NCI-H2227 treated with DMSO at 0.1 percent for 48 hours (cell line): ENCODE results near the gene RCOR1.
A peak's percentile ranks its signal among the peaks of the same experiment; 100 is the strongest.
"Not testable (repeated sequence)": the region's sequence is repeated elsewhere in the genome, so short reads cannot be mapped to it uniquely, and the experiment has no call there.

Source experiments
- DNase-seq: peaks from one replicate; lab custom pipeline; 2025; lab: John Stamatoyannopoulos, UW

Gene RCOR1

GRCh38 chr14:102591944-102592762 lies at the start of gene RCOR1:
Gene RCOR1 (plus strand): TSS chr14:102592649. CDS start chr14:102592887, 238 bp downstream.
- DNase-seq: peak; percentile 93

DNA sequence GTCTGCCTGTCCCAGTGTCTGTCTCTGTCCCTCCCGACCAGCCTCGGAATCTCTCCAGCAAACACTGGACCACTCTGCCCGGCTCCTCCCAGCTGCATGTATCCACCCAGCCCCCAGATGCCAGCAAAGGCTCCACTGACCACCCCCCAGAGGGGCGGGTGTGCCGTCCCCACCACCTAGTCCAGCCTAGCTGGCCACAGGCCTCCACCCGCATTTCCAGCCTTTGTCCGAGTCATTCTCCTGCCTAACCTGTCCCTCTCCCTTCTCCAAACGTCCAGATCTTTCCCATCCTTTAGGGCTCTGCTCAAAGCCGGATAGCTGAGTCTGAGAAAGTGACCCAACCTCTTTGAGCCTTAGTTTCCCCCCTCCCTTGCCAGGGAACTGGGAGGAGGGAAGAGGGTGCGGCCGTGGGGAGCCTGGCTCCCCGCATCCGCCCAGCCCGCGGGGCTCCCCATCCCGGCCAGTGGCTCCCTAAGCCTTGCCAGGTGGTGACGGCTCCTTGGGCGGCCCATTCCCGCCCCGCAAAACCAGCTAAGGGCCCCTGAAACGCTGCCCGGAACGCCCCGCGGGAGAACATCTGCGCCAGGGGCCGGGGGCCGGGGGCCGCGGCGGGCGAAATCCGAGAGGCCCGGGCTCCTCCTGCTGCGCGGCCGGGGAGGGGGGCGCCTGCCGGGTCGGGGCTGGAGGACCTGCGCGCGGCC lies 48.3 kb upstream of the RCOR1 start:
- no peak for DNase-seq

GRCh38 chr14:102544747-102545460 lies 47.5 kb upstream of the RCOR1 start:
- no peak for DNase-seq

DNA sequence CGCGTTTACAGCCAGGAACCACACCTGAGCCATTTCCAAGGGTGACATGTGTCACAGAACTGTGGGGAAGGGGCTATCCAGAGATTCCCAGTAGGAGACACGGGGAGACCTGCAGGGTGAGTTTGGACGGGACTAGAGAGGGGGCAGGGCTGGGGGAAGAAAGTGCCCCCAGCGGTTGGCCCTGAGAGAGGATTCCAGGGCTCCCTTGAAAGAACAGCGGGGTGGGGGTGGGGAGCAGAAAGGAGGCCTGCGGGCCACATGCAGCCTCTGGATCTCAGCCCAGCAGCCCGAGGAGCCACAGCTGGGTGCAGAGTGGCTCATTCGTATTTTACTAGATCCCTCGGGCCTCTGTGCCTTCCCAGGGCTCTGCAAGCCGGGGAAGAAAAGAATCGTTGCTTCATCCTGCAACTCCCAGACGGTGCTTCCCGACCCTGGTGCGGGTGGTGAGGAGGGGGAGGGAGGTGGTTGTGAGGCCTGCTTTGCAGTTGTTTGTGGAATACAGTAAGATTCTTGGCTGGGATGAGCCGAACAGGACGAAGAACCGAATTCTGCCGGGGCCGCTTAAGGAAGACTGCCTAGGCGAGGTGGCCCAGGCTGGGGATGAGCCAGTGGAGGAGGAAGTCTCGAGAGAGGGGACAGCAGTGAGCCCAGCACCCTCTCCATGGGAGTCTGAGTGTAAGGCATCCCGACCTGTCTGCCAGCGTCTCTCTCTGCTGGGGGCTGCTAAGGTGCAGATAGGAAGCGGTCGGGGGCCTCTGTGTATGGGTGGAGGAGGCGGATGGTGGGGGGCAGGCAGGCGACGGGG lies 46.8 kb upstream of the RCOR1 start:
- DNase-seq: no peak

DNA sequence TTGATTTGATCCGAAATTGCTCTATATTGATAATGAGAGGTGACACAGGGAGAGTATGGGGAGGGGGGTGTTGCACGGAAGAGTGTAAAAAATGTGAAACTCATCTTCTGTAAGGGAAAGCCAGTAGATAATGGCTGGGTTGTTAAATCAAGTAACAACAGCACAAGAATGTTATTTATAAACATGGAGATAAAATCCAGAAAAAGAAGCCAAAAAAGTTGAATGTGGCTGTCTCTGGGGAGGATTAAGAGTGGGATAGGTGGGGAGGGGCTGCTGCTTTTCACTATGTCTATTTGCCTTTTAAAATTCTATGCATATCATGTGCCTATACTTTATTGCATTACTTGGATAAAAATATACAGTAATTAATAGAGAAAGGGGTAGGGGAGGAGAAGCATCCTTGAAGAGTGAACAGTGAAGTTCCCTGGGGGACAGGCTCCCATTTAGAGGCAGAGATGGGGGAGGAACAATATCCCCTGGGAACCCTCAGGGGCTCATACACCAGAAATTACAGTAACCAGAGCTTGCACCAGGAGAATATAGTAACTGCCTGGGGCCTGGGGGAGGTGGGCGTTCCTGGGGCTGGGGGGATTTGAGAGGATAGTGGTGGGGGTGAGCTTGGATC lies 43.7 kb upstream of the RCOR1 start:
- DNase-seq: no peak

GRCh38 chr14:102550927-102551401 lies 41.5 kb upstream of the RCOR1 start:
- DNase-seq: not testable (repeated sequence)

- DNase-seq: no peak
Measured at GRCh38 chr14:102551995-102552705, 40.3 kb upstream of the RCOR1 start.

DNA sequence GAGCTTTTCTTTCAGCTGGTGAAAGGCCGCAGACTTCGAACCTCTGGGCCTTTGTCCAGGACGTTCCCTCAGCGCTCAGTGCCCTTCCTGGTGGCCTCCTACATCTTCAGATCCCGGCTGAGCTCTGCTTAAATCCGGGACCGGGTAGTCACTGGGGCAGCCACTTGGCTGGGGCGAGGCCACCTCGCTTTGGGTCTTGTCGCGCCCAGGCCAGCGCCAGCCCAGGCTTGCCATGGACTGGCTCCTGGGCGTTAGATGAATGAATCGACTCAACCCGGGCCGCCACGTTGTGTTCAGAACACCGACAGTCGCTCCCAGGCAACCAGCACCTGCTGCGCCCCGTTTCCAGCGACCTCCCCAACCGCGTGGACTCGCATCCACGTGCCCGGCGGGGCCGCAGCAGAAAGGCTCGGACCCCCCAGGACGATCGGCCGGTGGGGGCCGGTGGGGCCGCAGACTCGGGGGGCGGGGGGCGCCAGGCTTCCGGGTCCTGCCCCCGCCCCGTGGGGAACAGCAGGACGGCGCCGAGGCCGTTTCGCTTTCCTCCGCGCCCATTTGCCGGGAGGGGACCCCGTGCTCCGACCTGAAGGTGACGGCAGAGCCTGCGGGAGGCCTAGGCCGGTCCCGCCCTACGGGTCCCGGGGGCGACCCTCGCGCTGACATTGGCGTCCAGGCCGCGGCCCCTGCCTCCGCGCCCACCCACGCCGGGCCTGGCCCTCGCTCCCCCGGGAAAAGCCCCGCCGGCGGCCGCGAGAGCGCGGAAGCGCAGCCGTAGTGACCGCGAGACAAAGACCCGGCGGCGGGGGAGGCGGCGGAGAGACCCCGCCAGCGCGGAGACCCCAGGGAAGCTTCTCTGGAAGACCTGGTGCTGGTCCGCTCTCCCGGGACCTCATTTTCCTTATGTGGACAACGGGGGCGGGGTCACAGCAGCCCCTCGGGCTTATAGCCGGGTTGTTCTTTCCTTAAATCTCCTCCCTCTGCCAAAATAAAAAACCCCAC lies 37.3 kb upstream of the RCOR1 start:
- DNase-seq: peak; percentile 19

DNA sequence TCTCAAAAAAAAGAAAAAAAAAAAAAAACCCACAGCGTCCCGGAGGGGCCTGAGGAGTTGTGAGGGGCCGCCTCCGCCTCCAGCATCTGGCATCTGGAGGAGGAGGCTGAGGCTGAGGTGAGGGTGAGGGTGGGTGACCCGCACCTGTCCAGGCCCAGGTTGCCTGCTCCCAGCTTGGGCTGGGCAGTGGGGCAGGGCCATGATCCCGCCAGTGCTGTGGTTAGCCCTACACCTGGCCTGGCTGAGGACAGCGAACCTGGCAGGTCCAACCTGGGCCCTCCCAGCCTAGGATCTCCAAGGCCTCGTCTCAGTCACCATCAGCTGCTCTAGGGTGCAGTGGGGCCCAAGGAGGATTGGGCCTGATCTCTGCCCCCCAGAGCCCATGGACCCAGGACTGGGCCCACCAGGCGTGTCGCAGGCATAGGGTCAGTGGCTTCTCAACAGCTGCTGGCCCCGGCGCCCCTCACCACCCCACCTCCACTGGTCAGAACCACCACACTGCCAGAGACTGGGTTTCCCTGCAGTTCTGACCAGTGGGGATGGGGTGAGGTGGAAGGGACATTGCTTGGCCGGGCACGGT lies 36.3 kb upstream of the RCOR1 start:
- DNase-seq: no peak

DNA sequence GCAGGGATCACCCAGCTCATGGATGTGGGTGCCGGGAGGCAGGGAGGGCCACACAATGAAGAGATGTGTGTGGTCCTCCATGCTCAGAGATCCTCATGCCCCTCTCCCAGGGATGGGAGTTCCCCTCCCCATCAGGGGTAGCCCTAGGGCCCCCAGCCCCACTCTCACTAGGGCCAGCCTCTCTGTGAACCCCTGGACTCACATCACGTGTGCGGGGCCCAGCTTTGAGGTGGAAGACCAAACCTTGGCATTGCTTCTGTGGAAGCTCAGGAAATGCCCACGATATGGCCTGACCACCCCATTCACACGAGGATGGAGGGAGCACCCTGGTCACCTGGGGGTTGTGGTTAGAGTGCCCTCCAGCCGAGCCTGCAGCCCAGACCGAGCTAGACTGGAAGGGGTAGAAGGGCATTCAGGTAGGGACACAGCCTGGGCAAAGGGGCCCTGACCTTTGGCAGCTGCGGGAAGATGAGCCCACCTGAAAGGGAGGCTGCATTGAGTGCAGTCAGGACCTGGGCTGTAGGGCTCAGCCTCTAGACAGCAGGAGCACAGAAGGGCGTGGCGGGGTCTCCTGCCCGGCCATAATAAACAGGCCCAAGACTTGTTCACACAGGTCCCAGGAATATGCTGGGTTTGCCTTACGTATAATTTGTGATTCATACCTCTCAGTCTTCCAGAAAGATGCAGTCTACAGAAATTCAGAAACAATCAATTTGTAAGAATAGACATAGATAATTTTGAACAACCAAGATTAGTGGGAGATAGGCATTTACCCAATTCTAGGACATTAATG lies 34.8 kb upstream of the RCOR1 start:
- DNase-seq: no peak

GRCh38 chr14:102558556-102558955 lies 33.9 kb upstream of the RCOR1 start:
- no peak for DNase-seq

DNA sequence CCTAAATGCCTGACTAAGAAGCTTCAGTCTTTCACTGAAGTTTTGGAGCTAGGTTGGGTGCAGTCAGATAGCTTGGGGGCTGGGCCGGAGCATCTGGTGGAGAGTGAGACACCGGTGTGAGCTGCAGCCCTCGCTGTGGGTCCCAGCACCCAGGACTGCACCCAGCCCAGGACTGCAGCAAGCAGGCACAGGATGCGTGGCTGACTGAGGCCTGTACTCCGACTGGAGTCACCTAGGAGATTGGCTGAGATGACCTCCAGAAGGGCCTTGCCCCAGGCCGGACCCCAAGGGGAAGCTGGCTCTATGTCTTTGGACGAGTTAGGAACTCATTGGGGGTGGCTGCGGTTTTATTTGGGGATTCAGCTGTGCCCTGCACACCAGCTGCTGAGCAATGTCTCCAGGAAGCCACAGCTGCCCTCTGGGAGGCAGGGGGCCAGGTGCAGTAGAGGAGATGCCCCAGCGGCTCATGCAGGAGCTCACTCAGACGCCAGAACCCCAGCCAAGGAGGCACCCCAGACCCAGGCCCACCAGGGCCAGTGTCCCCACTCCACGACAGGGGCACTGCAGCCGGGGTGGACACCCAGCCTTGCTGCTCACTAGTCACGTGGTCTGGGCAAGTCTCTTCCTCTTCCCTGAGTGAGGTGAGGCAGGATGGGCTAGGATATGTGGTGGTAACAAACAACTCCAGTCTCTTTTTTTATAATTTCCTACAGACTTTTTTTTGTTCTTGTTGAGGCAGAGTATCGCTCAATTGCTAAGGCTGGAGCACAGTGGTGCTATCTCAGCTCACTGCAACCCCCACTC lies 31.8 kb upstream of the RCOR1 start:
- no peak for DNase-seq

DNA sequence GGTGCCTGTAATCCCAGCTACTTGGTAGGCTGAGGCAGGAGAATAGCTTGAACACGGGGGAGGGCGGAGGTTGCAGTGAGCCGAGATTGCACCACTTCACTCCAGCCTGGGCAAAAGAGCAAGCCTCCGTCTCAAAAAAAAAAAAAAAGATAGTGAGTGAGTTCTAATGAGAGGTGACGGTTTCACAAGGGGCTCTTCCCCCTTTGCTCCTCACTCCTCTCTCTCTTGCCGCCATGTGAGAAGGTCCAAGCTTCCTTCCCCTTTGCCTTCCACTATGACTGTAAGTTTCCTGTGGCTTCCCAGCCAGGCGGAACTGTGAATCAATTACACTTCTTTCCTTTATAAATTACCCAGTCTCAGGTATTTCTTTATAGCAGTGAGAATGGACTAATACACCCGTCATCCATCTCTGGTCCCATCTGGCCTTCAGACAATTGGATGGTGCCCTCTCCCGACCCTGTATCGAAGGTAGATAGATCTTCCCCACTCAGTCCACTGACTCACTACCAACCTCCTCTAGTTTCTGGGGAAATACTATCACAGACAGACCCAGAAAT lies 27.0 kb upstream of the RCOR1 start:
- DNase-seq: no peak

- DNase-seq: no peak
Measured at GRCh38 chr14:102565959-102566358, 26.5 kb upstream of the RCOR1 start.

DNA sequence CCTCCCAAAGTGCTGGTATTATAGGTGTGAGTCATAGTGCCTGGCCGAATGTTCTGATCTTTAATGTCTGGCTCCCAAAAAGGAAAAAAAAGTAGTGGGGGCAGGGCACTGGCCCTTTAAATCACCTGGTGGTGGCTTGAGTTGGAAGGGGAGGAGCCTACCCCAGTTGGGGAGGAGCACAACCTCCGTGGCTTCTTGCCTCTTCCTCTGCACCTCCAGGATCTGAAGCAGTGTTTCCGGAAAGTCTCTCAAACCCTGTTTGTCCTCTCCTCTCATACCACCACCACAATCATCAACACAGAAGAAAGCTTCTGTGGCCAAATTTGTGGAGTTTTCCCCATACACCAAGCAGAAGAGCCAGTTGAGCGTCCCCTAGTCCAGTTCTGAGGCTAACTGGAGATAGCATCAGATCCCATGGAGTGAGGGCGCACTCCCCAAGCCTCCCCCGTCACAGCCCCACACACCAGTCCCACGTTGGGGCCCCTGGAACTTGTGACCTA lies 24.3 kb upstream of the RCOR1 start:
- no peak for DNase-seq

DNA sequence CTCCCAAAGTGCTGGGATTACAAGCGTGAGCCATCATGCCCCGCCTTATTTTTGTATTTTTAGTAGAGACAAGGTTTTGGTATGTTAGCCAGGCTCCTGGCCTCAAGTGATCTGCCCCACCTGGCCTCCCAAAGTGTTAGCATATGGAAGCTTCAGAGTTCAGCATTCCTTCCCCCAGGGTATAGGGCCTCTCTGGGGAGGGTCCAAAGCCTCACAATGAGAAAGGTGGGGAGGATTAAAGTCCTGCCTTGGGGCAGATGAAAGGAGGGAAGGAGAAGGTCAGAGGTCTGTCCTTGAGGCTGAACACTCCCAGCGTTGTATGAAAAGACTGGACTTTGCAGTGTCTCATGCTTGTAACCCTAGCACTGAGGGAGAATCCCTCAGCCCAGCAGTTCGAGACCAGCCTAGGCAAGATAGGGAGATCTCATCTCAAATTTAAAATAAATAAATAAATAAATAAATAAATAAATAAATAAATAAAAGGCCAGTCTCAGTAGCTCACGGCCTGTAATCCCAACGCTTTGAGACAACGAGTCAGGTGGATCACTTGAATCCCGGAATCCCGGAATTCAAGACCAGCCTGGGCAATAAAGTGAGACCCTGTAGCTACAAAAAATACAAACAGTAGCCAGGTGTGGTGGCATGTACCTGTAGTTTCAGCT lies 22.0 kb upstream of the RCOR1 start:
- no peak for DNase-seq
